SJSA1 (cell line): Measurements from ENCODE around the gene RNF125. TPM values are rescaled to one million over a fixed set of nuclear protein-coding genes. Genes with fewer than 3 reads are reported as not detected.

Experiments used
- DNase-seq, 2 experiments: peaks; one replicate each; pipeline ENCODE4 v3.0.0-alpha.2; 2015 to 2020; ENCODE audit warnings: low spot score in 2 of 2, low read depth in 1 of 2
- H3K27ac ChIP-seq: fragments of 250-450 bp; sonication (Bioruptor Pico); 2 replicates; pipeline ENCODE4 v1.5.1; 2020; ENCODE audit warnings: mild to moderate bottlenecking, moderate library complexity
- H3K27me3 ChIP-seq: fragments of 250-450 bp; sonication (Bioruptor Pico); replicated peaks from 2 replicates; pipeline ENCODE4 v1.5.1; 2020; ENCODE audit warnings: mild to moderate bottlenecking, moderate library complexity
- H3K36me3 ChIP-seq: fragments of 250-450 bp; sonication (Bioruptor Pico); 2 replicates; pipeline ENCODE4 v1.5.1; 2020; ENCODE audit warnings: mild to moderate bottlenecking
- H3K4me1 ChIP-seq: fragments of 250-450 bp; sonication (Bioruptor Pico); replicated peaks from 2 replicates; pipeline ENCODE4 v1.6.1; 2021; ENCODE audit warnings: mild to moderate bottlenecking
- H3K4me3 ChIP-seq: fragments of 250-450 bp; sonication (Bioruptor Pico); 2 replicates; pipeline ENCODE4 v1.5.1; 2020; ENCODE audit warnings: mild to moderate bottlenecking
- H3K9me3 ChIP-seq: fragments of 250-450 bp; sonication (Bioruptor Pico); replicated peaks from 2 replicates; pipeline ENCODE4 v1.5.1; 2020; ENCODE audit warnings: mild to moderate bottlenecking
- total RNA-seq: library from RNA; depleted of rRNA; stranded (reverse); fragments of >200 nt; shearing (Covaris generic); gene quantifications from 2 replicates; pipeline ENCODE4 v1.2.3, GENCODE V29; 2014; rRNA removed

The RNF125 gene
- not detected in 2 replicates for total RNA-seq

- DNase-seq = peak; percentile 32 to 46
- H3K4me1 ChIP-seq = peaks cover 10% of the 10 kb centered on the region
- H3K4me3 ChIP-seq = peak within 1 kb of the TSS; percentile 11; the same call in 1 of the 2 replicates
- no peak within 1 kb of the TSS for H3K27ac ChIP-seq
- peaks cover 36% of the 10 kb centered on the region for H3K27me3 ChIP-seq
- H3K36me3 ChIP-seq = no peaks in the 10 kb centered on the region
- no peaks in the 10 kb centered on the region for H3K9me3 ChIP-seq
Observed at GRCh38 chr18:32018331-32019250, at the start of gene RNF125. RNF125 (plus strand) TSS chr18:32018825; CDS start chr18:32018864, 39 bp downstream.

DNA sequence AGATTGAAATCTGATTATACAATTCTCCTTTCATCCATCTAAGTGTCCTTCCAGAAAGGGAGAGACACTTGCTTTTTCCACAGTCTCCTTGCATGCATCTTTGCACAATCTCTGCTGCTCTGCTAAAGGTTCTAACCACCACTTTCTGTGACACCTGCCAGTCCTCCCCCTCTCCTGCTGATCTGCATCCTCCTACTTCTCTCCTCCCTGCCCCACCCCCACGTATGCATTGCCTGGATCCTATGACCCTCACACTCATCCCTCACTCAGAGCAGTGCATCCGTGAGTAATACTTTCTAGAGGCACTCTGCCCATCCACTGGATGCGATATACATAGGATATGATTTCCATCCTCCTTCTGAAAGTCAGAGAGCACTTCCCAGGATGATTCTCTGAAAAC, 48.0 kb upstream of the RNF125 start:
- Histone ChIP-seq H3K27me3 (no peaks in the 10 kb centered on the region), H3K9me3 (peaks cover 5% of the 10 kb centered on the region; the same call in 1 of the 2 replicates), H3K4me1 (no peaks in the 10 kb centered on the region), H3K4me3 (no peak overlapping the region), H3K36me3 (no peaks in the 10 kb centered on the region), H3K27ac (no peak overlapping the region)
- no peak for DNase-seq

- H3K4me3 ChIP-seq = no peak overlapping the region
- H3K4me1 ChIP-seq = no peaks in the 10 kb centered on the region
- peaks cover 5% of the 10 kb centered on the region; the same call in 1 of the 2 replicates for H3K9me3 ChIP-seq
- H3K36me3 ChIP-seq = no peaks in the 10 kb centered on the region
- H3K27ac ChIP-seq = no peak overlapping the region
- no peak for DNase-seq
- H3K27me3 ChIP-seq = no peaks in the 10 kb centered on the region
Observed at GRCh38 chr18:31973929-31974546, 44.6 kb upstream of the RNF125 start.

DNA sequence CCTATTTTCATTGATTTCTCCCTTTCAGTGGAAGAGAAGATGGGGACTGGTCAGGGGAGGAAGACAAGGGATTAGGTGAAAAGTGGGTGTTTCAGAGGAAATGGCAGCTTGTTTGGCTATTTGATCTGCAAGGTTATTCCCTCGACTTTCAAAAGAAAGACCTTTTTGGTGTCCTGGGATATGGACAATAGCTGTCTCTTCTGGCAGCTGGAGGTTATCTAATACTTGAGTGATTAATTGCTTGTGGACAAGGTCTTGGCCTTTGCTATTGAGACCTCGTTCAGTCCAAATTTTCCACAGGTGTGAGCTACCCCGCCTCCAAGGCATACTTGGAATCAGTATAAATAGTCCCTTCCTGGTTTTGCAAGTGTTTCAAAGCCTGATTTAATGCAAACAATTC, 42.4 kb upstream of the RNF125 start:
- no peaks in the 10 kb centered on the region for H3K36me3 ChIP-seq
- no peak for DNase-seq
- no peak overlapping the region for H3K4me3 ChIP-seq

DNA sequence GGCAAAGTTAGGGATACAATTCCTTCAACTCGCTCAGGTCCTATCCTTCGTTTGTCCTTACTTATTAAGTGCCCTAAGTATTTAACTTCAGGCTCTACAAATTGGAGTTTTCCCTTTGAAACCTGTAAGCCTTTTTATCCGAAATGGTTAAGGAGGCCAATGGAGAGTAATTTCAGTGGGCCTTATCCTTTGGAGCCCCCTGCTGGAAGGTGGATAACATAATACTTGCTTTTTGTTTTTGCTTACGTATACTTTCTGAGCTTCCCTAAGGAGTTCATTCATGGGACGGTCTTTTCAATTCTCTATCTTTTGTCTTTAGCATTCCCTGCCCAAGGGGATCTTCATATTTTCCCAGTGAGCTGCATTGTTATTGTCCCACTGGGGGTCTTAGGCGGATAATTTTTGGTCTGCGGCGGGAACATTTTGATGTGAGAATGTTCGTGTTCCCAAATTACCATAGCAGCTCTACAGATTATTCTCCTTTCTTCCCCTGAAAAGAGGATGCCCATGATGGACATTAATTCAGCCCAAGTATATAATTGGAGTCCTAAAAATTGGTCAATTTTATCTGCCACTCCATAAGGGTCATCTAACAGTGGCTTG, 41.3 kb upstream of the RNF125 start:
- Histone ChIP-seq H3K9me3 (peaks cover 5% of the 10 kb centered on the region; the same call in 1 of the 2 replicates), H3K36me3 (no peaks in the 10 kb centered on the region), H3K27ac (no peak overlapping the region), H3K4me1 (no peaks in the 10 kb centered on the region), H3K27me3 (no peaks in the 10 kb centered on the region), H3K4me3 (no peak overlapping the region)
- DNase-seq = peak in 1 of 2 experiments; percentile 9

More for the DNA sequence above, 42.4 kb upstream of the RNF125 start:
- H3K4me1 ChIP-seq = no peaks in the 10 kb centered on the region
- no peaks in the 10 kb centered on the region for H3K27me3 ChIP-seq
- peaks cover 5% of the 10 kb centered on the region; the same call in 1 of the 2 replicates for H3K9me3 ChIP-seq
- H3K27ac ChIP-seq = no peak overlapping the region

DNA sequence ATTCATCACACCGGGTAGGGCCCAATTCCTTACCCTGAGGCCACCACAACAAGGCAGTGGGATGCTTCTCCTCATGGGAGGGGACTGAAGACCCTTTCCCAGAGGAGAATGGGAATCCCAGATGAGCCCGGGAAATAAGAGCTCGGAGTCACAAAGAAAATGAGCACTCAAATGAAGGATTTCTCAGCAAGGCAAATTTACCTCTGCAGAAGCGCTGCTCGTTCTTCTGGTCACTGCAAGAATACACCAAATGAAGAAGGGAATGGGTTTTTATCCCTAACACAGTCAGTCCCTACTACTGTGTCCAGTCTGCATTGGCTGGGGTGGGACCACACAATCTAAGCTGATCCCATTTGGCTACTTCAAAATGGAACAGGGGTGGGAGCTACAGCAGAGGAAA, 40.0 kb upstream of the RNF125 start:
- no peak overlapping the region for H3K4me3 ChIP-seq
- no peaks in the 10 kb centered on the region for H3K36me3 ChIP-seq
- no peak overlapping the region for H3K27ac ChIP-seq
- H3K4me1 ChIP-seq = no peaks in the 10 kb centered on the region
- H3K27me3 ChIP-seq = no peaks in the 10 kb centered on the region
- peaks cover 4% of the 10 kb centered on the region; the same call in 1 of the 2 replicates for H3K9me3 ChIP-seq
- DNase-seq = no peak

- DNase-seq = no peak
- Histone ChIP-seq H3K4me1 (no peaks in the 10 kb centered on the region), H3K36me3 (no peaks in the 10 kb centered on the region), H3K9me3 (no peaks in the 10 kb centered on the region), H3K4me3 (no peak overlapping the region), H3K27me3 (no peaks in the 10 kb centered on the region), H3K27ac (no peak overlapping the region)
Observed at GRCh38 chr18:31979714-31980113, 38.9 kb upstream of the RNF125 start.

DNA sequence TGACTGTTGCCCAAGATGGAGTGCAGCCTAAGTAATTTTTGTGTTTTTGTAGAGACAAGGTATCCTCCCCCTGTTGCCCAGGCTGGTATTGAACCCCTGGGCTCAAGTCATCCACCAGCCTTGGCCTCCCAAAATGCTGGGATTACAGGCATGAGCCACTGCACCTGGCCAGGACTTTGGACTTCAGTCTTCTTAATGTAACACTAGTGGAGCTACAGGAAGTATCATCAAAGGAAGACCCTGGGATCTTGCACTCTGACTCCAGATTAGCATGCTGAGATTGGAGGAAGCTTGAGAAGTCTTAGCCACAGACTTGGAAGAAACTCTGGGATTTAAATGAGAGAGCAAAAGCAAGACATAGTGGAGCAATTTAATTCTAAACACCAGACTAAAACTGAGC, 37.8 kb upstream of the RNF125 start:
- Histone ChIP-seq H3K36me3 (no peaks in the 10 kb centered on the region), H3K9me3 (no peaks in the 10 kb centered on the region), H3K4me3 (no peak overlapping the region), H3K27me3 (no peaks in the 10 kb centered on the region), H3K27ac (no peak overlapping the region), H3K4me1 (no peaks in the 10 kb centered on the region)
- no peak for DNase-seq

GRCh38 chr18:31983020-31983419, 35.6 kb upstream of the RNF125 start:
- no peak for DNase-seq
- no peak overlapping the region for H3K27ac ChIP-seq
- no peaks in the 10 kb centered on the region for H3K27me3 ChIP-seq
- H3K4me3 ChIP-seq = no peak overlapping the region
- no peaks in the 10 kb centered on the region for H3K36me3 ChIP-seq
- H3K9me3 ChIP-seq = no peaks in the 10 kb centered on the region
- no peaks in the 10 kb centered on the region for H3K4me1 ChIP-seq

DNA sequence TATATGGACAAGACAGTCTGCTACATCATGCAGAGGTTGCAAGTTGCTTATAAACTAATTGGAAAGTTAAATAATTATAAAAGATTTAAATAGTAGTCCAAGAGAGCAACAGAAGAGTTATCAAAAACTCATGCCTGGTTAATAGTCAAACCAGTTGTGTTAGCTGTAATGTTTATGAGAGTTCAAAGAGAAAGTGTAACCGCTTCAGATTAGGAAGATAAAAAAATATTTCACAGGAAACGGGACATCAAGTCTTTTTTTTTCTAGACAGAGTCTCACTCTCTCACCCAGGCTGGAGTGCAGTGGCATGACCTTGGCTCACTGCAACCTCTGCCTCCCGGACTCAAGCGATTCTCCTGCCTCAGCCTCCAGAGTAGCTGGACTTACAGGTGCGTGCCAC, 34.6 kb upstream of the RNF125 start:
- Histone ChIP-seq H3K9me3 (no peaks in the 10 kb centered on the region), H3K27ac (no peak overlapping the region), H3K4me1 (no peaks in the 10 kb centered on the region), H3K4me3 (no peak overlapping the region), H3K36me3 (no peaks in the 10 kb centered on the region), H3K27me3 (no peaks in the 10 kb centered on the region)
- DNase-seq = no peak

DNA sequence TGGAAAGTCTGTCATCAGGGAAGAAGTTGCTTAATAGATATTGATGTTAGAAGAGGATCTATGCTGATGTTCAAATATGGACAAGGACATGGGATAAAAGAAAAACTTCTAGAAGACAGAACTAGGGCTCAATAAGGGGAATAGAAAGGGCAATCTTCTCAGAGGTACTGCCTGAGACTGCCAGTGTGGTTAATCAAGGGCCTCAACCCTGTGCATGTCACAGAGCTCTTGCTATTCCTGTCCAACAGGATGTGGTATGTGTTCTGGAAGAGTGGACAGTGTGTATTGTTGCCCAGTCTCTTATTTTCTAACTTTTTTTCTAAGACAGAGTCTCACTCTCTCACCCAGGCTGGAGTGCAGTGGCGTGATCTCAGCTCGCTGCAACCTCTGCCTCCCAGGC, 27.8 kb upstream of the RNF125 start:
- Histone ChIP-seq H3K27ac (no peak overlapping the region), H3K4me3 (no peak overlapping the region)
- no peak for DNase-seq

DNA sequence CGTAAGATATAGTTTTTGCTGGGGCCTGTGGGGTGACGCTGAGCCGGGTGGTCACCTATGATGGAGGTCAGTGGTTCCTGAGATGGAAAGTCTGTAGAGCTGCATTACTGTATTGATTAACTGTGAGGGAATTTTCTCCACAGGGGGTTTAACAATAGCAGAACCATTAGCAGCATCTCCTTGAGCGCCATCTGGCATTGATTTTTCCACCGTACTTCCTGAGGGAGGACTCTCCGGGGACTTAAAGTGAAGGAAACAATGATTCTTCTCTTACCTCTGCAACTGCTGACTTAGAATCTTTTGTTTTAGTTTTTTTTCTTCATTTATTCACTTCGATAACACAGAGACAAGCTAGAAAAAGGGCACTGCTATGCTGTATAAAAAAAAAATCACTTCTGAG, 22.6 kb upstream of the RNF125 start:
- Histone ChIP-seq H3K27ac (no peak overlapping the region), H3K9me3 (no peaks in the 10 kb centered on the region), H3K36me3 (no peaks in the 10 kb centered on the region), H3K27me3 (no peaks in the 10 kb centered on the region), H3K4me1 (no peaks in the 10 kb centered on the region), H3K4me3 (no peak overlapping the region)
- DNase-seq = no peak

More for the DNA sequence above, 27.8 kb upstream of the RNF125 start:
- Histone ChIP-seq H3K36me3 (no peaks in the 10 kb centered on the region), H3K4me1 (no peaks in the 10 kb centered on the region), H3K9me3 (no peaks in the 10 kb centered on the region), H3K27me3 (no peaks in the 10 kb centered on the region)

- DNase-seq = no peak
- Histone ChIP-seq H3K9me3 (no peaks in the 10 kb centered on the region), H3K27me3 (no peaks in the 10 kb centered on the region), H3K4me3 (no peak overlapping the region), H3K27ac (no peak overlapping the region), H3K4me1 (no peaks in the 10 kb centered on the region), H3K36me3 (no peaks in the 10 kb centered on the region)
Observed at GRCh38 chr18:31998880-31999412, 19.7 kb upstream of the RNF125 start.
